NT2/D1 (cell line): ENCODE results near the gene RCOR1.

Experiments
- YY1 ChIP-seq: IDR thresholded peaks from 2 replicates; pipeline ENCODE4 v1.6.1; 2011; ENCODE audit not compliant: insufficient read length, insufficient read depth
- ZNF274 ChIP-seq: IDR thresholded peaks from 2 replicates; pipeline ENCODE4 v1.6.1; 2011; ENCODE audit warnings: mild to moderate bottlenecking, low read depth, low read length

GRCh38 chr14:102694530-102695166 lies 102.2 kb downstream of the RCOR1 start:
- TF ChIP-seq YY1 (no peak), ZNF274 (no peak)
